ENCODE measurements around the gene CRYZL1. TPM values are rescaled to one million over a fixed set of nuclear protein-coding genes. Genes with fewer than 3 reads are reported as not detected.

The CRYZL1 gene
- total and polyA plus RNA-seq, 2 of the 8 experiments (the other 6 are each of a cell fraction or from before 2014, with no cell fraction given) = 15.6 to 15.8 TPM

DNA sequence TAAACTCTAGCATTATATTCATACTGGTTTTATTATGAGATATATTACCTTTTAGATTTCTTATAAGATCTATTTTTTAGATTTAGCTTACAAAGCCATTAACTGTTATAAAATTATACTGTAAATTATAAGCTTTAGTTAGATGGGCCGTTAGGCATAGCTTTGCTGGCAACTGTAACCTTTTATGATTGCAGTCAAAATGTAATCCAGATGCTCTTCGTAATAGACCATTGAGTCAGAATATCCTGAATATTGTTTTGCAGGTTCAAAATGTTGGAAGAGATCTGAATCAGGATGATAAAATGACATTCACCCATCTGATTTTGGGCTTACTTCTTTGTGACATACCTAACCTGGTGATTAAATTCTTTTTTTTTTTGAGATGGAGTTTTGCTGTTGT is 21.7 kb upstream of the CRYZL1 start (continued):
- TF ChIP-seq, protein P1, sequence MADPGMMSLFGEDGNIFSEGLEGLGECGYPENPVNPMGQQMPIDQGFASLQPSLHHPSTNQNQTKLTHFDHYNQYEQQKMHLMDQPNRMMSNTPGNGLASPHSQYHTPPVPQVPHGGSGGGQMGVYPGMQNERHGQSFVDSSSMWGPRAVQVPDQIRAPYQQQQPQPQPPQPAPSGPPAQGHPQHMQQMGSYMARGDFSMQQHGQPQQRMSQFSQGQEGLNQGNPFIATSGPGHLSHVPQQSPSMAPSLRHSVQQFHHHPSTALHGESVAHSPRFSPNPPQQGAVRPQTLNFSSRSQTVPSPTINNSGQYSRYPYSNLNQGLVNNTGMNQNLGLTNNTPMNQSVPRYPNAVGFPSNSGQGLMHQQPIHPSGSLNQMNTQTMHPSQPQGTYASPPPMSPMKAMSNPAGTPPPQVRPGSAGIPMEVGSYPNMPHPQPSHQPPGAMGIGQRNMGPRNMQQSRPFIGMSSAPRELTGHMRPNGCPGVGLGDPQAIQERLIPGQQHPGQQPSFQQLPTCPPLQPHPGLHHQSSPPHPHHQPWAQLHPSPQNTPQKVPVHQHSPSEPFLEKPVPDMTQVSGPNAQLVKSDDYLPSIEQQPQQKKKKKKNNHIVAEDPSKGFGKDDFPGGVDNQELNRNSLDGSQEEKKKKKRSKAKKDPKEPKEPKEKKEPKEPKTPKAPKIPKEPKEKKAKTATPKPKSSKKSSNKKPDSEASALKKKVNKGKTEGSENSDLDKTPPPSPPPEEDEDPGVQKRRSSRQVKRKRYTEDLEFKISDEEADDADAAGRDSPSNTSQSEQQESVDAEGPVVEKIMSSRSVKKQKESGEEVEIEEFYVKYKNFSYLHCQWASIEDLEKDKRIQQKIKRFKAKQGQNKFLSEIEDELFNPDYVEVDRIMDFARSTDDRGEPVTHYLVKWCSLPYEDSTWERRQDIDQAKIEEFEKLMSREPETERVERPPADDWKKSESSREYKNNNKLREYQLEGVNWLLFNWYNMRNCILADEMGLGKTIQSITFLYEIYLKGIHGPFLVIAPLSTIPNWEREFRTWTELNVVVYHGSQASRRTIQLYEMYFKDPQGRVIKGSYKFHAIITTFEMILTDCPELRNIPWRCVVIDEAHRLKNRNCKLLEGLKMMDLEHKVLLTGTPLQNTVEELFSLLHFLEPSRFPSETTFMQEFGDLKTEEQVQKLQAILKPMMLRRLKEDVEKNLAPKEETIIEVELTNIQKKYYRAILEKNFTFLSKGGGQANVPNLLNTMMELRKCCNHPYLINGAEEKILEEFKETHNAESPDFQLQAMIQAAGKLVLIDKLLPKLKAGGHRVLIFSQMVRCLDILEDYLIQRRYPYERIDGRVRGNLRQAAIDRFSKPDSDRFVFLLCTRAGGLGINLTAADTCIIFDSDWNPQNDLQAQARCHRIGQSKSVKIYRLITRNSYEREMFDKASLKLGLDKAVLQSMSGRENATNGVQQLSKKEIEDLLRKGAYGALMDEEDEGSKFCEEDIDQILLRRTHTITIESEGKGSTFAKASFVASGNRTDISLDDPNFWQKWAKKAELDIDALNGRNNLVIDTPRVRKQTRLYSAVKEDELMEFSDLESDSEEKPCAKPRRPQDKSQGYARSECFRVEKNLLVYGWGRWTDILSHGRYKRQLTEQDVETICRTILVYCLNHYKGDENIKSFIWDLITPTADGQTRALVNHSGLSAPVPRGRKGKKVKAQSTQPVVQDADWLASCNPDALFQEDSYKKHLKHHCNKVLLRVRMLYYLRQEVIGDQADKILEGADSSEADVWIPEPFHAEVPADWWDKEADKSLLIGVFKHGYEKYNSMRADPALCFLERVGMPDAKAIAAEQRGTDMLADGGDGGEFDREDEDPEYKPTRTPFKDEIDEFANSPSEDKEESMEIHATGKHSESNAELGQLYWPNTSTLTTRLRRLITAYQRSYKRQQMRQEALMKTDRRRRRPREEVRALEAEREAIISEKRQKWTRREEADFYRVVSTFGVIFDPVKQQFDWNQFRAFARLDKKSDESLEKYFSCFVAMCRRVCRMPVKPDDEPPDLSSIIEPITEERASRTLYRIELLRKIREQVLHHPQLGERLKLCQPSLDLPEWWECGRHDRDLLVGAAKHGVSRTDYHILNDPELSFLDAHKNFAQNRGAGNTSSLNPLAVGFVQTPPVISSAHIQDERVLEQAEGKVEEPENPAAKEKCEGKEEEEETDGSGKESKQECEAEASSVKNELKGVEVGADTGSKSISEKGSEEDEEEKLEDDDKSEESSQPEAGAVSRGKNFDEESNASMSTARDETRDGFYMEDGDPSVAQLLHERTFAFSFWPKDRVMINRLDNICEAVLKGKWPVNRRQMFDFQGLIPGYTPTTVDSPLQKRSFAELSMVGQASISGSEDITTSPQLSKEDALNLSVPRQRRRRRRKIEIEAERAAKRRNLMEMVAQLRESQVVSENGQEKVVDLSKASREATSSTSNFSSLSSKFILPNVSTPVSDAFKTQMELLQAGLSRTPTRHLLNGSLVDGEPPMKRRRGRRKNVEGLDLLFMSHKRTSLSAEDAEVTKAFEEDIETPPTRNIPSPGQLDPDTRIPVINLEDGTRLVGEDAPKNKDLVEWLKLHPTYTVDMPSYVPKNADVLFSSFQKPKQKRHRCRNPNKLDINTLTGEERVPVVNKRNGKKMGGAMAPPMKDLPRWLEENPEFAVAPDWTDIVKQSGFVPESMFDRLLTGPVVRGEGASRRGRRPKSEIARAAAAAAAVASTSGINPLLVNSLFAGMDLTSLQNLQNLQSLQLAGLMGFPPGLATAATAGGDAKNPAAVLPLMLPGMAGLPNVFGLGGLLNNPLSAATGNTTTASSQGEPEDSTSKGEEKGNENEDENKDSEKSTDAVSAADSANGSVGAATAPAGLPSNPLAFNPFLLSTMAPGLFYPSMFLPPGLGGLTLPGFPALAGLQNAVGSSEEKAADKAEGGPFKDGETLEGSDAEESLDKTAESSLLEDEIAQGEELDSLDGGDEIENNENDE (IDR thresholded peaks at IDR 0.05; ENCODE audit: insufficient replicate concordance, low read length) = no peak

Measured in H1 (cell line).